ENCODE results near the gene FAM98C.
A peak's percentile ranks its signal among the peaks of the same experiment; 100 is the strongest.

FAM98C gene

GRCh38 chr19:38440592-38440991 is 37.7 kb downstream of the FAM98C start:
- in situ Hi-C loops (cut with HindIII; ENCODE audit: low pct_ligation_motif_present, low sequenced_read_pairs), result no loop called here
- no peak for DNase-seq
- Histone ChIP-seq H3K27me3 (replicated peaks) (no peaks in the 10 kb centered on the region), H3K27ac (no peak overlapping the region), H3K4me3 (ENCODE audit: low read depth, low read length) (no peak overlapping the region), H3K36me3 (replicated peaks) (no peaks in the 10 kb centered on the region)
- TF ChIP-seq, protein P1, sequence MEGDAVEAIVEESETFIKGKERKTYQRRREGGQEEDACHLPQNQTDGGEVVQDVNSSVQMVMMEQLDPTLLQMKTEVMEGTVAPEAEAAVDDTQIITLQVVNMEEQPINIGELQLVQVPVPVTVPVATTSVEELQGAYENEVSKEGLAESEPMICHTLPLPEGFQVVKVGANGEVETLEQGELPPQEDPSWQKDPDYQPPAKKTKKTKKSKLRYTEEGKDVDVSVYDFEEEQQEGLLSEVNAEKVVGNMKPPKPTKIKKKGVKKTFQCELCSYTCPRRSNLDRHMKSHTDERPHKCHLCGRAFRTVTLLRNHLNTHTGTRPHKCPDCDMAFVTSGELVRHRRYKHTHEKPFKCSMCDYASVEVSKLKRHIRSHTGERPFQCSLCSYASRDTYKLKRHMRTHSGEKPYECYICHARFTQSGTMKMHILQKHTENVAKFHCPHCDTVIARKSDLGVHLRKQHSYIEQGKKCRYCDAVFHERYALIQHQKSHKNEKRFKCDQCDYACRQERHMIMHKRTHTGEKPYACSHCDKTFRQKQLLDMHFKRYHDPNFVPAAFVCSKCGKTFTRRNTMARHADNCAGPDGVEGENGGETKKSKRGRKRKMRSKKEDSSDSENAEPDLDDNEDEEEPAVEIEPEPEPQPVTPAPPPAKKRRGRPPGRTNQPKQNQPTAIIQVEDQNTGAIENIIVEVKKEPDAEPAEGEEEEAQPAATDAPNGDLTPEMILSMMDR (IDR thresholded peaks at IDR 0.05; ENCODE audit: low read depth, low read length, missing control alignments), result no peak

DNA sequence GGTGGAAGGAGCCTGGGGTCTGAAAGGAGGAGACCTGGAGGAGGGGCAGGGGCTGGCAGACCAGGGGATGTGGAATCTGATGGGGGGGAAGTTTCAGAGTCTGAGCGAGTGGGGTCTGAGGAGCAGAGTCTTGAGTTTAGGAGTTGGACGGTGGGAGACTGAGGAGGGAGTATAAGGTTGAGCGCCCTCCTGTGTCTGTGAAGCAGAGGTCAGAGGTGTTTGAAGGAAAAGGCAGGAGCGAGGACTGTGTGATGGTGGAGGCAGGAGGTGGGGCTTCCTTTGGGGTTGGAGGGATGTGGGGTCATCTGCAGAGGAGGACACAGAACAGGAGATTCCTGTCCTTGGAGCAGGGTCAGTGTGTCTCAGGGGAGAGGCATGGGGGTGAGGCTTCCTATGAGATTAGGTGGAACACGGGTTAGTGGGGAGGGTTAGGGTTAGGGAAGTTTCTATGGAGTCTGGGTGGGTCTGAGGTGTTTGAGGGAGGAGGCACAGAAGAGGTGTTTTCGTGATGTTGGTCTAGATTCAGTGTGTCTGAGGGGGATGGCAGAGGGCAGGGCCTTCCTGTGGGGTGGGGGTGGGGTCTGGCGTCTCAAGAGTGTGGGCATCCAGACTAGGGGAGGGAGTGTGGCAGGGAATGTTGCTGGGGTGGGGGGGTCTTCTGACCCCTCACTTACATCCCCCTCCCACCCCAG is 38.9 kb downstream of the FAM98C start:
- no peak for DNase-seq
- in situ Hi-C loops (cut with HindIII; ENCODE audit: low pct_ligation_motif_present, low sequenced_read_pairs), result no loop called here
- Histone ChIP-seq H3K27me3 (replicated peaks) (no peaks in the 10 kb centered on the region), H3K36me3 (replicated peaks) (no peaks in the 10 kb centered on the region), H3K4me3 (ENCODE audit: low read depth, low read length) (no peak overlapping the region), H3K27ac (no peak overlapping the region)
- TF ChIP-seq, protein P1 (IDR thresholded peaks at IDR 0.05; ENCODE audit: low read depth, low read length, missing control alignments), result peak; percentile 7

DNA sequence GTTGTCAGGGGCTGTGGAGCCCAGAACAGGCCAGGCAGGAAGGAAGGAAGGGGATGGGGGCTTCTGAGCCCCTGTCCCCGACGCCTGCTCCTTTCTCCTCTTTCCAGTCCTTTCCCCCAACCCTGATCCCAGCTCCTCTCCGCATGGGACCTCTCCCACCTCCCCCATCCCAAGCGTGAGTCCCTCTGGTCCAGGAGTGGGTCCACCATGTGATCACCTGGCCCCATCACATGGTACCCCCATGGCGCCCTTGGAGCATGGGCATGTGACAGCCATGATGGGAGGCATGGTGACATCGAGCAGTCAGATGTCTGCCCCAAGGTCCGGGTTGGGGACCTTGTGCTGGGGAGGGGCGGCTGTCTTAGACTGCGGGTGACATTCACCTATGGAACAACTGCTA is 39.8 kb downstream of the FAM98C start:
- no peaks in the 10 kb centered on the region for H3K36me3 ChIP-seq (replicated peaks)
- in situ Hi-C loops (cut with HindIII; ENCODE audit: low pct_ligation_motif_present, low sequenced_read_pairs), result no loop called here

GRCh38 chr19:38443458-38443999 is 40.6 kb downstream of the FAM98C start:
- in situ Hi-C loops (cut with HindIII; ENCODE audit: low pct_ligation_motif_present, low sequenced_read_pairs), result no loop called here
- H3K4me3 ChIP-seq (ENCODE audit: low read depth, low read length), result no peak overlapping the region
- H3K27me3 ChIP-seq (replicated peaks), result no peaks in the 10 kb centered on the region
- H3K27ac ChIP-seq, result no peak overlapping the region
- TF ChIP-seq, protein P1 (IDR thresholded peaks at IDR 0.05; ENCODE audit: low read depth, low read length, missing control alignments), result no peak
- DNase-seq, result no peak
- no peaks in the 10 kb centered on the region for H3K36me3 ChIP-seq (replicated peaks)

More for the DNA sequence above, 39.8 kb downstream of the FAM98C start:
- TF ChIP-seq, protein P1 (IDR thresholded peaks at IDR 0.05; ENCODE audit: low read depth, low read length, missing control alignments), result no peak
- H3K27me3 ChIP-seq (replicated peaks), result no peaks in the 10 kb centered on the region
- no peak overlapping the region for H3K27ac ChIP-seq
- no peak overlapping the region for H3K4me3 ChIP-seq (ENCODE audit: low read depth, low read length)
- DNase-seq, result no peak

DNA sequence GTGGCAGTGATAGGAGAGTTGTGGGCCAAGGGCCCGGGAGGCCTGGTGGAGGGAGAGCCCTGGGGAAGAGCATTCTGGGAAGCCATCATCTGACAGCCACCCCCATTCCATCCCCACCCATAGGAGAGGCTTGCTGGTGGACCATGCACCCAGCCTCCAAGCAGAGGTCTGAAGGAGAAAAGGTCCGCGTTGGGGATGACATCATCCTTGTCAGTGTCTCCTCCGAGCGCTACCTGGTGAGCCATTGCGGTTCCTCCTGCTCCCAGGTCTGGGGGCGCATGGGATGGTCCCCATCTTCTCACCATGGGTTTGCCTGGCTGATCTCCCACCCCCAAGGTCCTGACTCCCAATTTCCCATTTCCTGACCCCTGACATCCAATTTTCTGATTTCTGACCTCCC is 41.1 kb downstream of the FAM98C start:
- in situ Hi-C loops (cut with HindIII; ENCODE audit: low pct_ligation_motif_present, low sequenced_read_pairs), result no loop called here
- TF ChIP-seq, protein P1 (IDR thresholded peaks at IDR 0.05; ENCODE audit: low read depth, low read length, missing control alignments), result no peak
- no peak for DNase-seq
- Histone ChIP-seq H3K27me3 (replicated peaks) (no peaks in the 10 kb centered on the region), H3K27ac (no peak overlapping the region), H3K4me3 (ENCODE audit: low read depth, low read length) (no peak overlapping the region), H3K36me3 (replicated peaks) (no peaks in the 10 kb centered on the region)

DNA sequence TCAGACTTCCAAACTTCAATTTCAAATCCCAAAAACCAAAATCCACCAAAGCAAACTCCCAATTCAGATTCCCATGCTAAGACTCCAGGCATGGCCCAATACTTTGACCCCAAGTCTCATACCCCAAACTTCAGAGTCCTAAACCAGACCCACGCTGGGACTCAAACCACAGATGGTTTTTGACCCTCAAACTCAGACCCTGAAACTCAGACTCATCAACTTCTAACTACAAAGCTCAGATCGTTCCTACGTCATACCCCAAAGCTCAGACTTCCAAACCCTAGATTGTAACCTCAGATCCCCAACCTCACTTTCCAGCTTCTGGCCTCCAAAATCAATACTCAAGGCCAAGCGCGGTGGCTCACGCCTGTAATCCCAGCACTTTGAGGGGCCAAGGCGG is 42.5 kb downstream of the FAM98C start:
- Histone ChIP-seq H3K4me3 (ENCODE audit: low read depth, low read length) (no peak overlapping the region), H3K27ac (no peak overlapping the region), H3K27me3 (replicated peaks) (no peaks in the 10 kb centered on the region), H3K36me3 (replicated peaks) (no peaks in the 10 kb centered on the region)
- DNase-seq, result no peak
- in situ Hi-C loops (cut with HindIII; ENCODE audit: low pct_ligation_motif_present, low sequenced_read_pairs), result no loop called here
- TF ChIP-seq, protein P1 (IDR thresholded peaks at IDR 0.05; ENCODE audit: low read depth, low read length, missing control alignments), result no peak
